Right lobe of liver (tissue), 4 donors: Measurements from ENCODE around the gene PRG2.

ENCODE experiments used
- CTCF ChIP-seq, 4 donors: fragments of 200-600 bp in 3 of 4; fragments of 450-650 bp in 1 of 4; IDR thresholded peaks; one replicate each; pipeline versions ENCODE4 v1.5.1 to v1.8.0; 2016 to 2022; ENCODE audit warnings: antibody characterized with exemption in 4 of 4, mild to moderate bottlenecking in 2 of 4
- POLR2A ChIP-seq: fragments of 450-650 bp; IDR thresholded peaks from one replicate; pipeline ENCODE4 v1.6.1; 2017; ENCODE audit warnings: antibody characterized with exemption, mild to moderate bottlenecking
- donor health status: DM: no; HTN: no; CAD: no.
- donor health status: DM: no; HTN: no; CAD: no.
- donor health status: DM: no; HTN: yes; CAD: no.

GRCh38 chr11:57370941-57371340, 19.5 kb downstream of the PRG2 start:
- TF ChIP-seq CTCF (IDR thresholded peaks at IDR 0.05) (no peak), POLR2A (no peak)
